ENCODE measurements around the gene SFXN3.

Gene SFXN3

DNA sequence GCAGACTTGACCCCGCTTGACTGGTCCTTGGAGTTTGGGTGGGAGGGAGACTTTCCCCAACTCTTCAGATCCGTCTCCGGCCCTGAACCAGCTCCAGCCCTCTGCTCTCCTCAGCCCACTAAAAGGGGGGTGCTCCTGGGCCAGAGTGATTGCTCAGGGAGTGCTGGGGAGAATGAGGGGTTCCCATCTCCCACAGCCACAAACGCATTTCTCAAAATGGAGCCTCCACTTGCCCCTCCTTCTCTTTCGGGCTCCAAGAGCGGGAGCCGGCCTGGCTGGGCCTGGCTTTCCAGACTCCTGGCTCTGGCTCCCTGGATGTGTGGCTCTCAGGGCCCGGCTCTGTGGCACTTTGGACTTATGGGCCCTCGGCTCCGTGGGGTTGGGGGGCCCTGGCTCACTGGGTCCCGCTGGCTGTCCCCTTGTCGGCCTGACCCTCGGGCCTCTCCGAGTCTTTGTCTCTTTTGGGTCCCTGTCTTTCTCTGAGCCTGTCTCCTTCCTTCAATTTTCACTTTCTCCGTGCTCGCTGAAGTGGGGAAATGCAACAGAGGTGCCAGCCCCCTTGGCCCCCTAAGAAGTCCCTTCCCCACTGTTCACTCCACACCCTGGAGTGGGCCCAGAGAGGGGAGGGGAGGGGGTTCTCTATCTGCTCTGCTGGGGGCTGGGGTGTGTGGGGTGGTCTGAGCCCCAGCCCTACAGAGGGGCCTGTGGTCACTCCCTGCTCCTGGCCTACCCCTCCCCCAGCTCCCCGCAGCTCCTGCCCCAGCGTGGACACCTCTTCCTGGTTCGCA, 30.7 kb upstream of the SFXN3 start:
- DNase-seq = no peak

- DNase-seq = no peak
These were observed 29.9 kb upstream of the SFXN3 start for GRCh38 chr10:101000915-101001658.

- no peak for DNase-seq
These were observed 29.4 kb upstream of the SFXN3 start for GRCh38 chr10:101001659-101002035.

GRCh38 chr10:101002456-101002855, 28.6 kb upstream of the SFXN3 start:
- no peak for DNase-seq

DNA sequence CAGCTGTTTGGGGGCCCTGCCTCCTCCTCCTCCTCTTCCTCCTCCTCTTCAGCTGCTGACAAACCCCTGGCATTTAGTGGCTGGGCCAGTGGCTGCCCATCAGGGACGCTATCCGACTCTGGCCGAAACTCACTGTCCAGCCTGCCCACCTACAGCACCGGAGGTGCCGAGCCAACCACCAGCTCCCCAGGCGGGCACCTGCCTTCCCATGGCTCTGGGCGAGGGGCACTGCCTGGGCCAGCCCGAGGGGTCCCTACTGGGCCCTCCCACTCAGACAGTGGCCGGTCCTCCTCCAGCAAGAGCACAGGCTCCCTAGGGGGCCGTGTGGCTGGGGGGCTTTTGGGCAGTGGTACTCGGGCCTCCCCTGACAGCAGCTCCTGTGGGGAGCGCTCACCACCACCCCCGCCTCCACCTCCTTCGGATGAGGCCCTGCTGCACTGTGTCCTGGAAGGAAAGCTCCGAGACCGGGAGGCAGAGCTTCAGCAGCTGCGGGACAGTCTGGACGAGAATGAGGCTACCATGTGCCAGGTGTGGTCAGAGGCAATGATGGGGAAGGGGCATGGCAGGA, 27.3 kb upstream of the SFXN3 start:
- no peak for DNase-seq

DNA sequence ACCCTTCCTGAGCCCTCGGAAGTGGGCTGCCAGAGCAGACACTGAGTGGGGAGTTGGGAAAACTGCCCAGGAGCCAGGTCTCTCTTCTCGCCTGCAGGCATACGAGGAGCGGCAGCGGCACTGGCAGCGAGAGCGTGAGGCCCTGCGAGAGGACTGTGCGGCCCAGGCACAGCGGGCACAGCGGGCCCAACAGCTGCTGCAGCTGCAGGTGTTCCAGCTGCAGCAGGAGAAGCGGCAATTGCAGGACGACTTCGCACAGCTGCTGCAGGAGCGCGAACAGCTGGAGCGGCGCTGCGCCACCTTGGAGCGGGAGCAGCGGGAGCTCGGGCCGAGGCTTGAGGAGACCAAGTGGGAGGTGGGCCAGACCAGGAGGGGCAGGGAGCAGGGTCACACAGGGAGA, 25.7 kb upstream of the SFXN3 start:
- DNase-seq = no peak

DNA sequence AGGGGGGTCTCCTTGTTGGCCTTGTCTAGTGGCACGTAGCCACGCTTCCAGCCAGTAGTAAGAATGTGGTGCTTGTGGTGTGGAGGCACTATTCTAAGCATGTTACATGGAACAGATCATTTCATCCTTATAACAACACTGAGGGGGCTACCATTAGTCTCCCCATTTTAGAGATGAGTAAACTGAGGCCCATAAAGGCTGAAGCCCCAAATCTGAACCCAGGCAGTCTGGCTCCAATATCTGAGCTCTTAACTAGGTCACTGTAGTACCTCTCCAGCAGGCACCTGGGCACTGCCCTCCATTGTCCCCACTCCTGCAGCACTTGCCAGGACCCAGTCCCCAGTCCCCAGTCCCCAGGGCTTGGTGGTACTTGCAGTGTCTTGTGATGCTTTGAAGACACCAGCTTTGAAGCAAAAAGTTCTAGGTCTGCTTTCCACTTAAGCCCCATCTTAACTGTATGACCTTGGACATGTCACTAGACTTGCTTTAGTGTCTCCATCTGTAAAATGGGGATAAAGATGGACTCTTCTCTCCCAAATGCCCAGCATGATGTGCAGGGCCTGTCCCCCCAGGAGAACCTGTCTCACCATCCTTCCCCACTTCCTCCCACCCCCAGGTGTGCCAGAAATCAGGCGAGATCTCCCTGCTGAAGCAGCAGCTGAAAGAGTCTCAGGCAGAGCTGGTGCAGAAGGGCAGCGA, 25.0 kb upstream of the SFXN3 start:
- DNase-seq = no peak

GRCh38 chr10:101006593-101007098, 24.4 kb upstream of the SFXN3 start:
- no peak for DNase-seq

GRCh38 chr10:101007099-101007711, 23.8 kb upstream of the SFXN3 start:
- DNase-seq = no peak

GRCh38 chr10:101007915-101008822, 22.9 kb upstream of the SFXN3 start:
- no peak for DNase-seq

DNA sequence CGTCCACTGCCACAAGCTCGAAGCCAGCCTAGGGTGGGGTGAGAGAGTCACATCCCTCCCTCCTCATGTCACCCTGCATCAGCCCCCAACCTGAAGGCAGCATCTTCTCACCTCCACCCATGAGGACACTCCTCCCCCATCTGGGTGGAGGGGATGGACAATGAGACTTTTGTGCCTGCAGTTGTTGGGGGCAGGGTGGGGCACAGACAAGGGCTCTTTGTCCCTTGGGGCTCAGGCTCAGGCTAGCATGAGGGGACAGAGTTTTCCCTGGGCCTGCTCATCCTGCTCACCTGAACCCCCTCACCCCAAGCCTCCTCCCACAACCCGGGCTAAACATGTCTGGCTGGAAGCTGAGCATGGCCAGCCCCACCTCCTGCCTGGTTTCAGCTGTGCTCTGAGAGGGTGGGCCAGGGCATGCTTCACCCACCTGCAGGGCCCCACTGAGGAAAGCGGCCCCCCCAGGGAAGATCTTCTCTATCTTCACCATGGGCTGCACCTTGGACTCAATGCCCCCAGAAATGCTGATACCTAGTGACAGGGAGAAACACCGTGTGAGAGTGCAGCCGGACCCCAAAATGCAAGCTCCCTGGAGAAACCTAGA, 22.1 kb upstream of the SFXN3 start:
- DNase-seq = no peak

- DNase-seq = no peak
These were observed 20.7 kb upstream of the SFXN3 start for GRCh38 chr10:101010329-101010728.

DNA sequence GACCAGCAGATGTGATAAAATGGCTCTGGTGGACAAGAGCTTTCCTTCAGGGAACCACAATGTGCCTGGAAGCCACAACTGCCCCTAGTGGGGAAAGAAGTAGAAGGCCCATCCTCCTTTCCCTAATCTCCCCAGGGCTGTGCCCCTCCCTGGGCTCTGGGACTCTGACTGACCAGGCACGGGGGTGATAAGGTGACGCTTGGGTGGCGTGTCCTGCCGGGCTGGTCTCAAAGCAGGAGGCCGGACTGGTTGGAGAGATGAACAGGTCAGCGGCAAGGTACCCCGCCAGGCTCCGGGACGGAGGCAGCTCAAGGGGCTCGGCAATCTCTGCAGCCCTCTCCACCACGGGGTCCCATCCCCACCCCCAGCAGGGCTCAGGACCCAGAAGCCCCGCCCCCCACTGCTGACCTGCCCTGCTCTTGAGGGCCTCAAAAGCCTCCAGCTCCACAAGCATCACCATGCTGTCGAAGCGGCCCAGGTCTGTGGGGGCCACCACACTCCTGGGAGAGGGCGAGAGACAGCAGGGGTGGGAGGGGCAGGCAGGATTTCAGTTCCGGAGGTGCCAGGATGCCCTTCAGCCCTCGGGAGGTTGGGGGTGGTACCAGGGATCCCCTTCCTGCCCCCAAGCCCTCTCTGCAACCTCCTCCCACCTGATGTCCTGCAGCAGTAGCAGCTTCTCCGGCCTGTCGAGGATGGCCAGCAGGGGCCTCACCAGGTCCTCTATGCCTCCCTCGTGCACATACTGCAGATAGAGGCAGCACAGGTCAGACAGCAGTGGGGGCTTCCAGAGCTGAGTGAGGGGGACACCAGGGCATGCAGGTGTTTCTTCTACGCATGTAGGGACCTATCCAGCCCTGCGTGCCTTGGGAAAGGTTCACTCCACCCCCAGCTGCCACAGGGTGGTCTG, 19.3 kb upstream of the SFXN3 start:
- DNase-seq = no peak

- DNase-seq = peak; percentile 82
These were observed 18.3 kb upstream of the SFXN3 start for GRCh38 chr10:101012525-101013364.

- DNase-seq = no peak
These were observed 17.6 kb upstream of the SFXN3 start for GRCh38 chr10:101013365-101013825.

GRCh38 chr10:101014230-101014884, 16.7 kb upstream of the SFXN3 start:
- peak; percentile 74 for DNase-seq

DNA sequence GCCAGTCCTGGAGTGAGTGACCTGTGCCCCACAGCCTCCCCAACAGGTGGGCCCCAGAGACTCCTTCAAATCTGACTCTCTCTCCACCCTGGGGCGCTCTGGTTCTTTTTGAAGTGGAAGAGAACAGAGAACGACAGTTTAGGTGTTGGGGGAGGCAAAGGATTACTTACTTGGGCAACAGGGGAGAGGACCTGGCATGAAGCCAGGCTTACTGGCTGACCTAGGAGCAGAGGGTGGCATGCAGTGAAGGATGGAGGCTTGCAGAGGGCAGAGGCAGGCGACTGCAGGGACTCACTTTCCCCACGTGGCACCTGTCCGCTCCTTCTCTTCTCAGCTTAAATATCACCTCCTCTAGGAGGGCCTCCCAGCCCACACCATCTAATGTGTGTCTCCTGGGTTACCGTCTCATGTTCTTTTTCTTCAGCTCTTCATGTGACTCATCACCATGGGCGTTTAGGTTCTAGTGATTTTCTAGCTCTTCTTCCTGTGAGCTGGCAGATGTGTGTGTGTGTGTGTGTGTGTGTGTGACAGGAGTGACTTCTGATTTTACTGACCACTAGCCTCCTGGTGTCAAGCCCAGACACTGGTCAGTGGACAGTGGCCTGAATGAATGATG, 16.0 kb upstream of the SFXN3 start:
- peak; percentile 22 for DNase-seq

GRCh38 chr10:101015582-101015973, 15.5 kb upstream of the SFXN3 start:
- no peak for DNase-seq
